Epithelial cell of alveolus of lung (primary cell): Measurements from ENCODE around the gene STUB1. TPM values are rescaled to one million over a fixed set of nuclear protein-coding genes. Genes with fewer than 3 reads are reported as not detected.

Experiments used
- total RNA-seq: library from RNA; depleted of rRNA; stranded (reverse); fragments of >200 nt; gene quantifications from 2 replicates; pipeline ENCODE4 v1.2.1, GENCODE V29; 2015

Gene STUB1
- total RNA-seq, 1 donor from 2014 or later = 150 TPM

Other genes starting within 250 kb of the STUB1 start
- 37.4 and 47.7 TPM in 2 replicates for gene CAPN15, start 152.7 kb upstream of the STUB1 start, total RNA-seq
- gene PRR35, start 120.0 kb upstream of the STUB1 start, total RNA-seq = not detected in 2 replicates
- gene NHLRC4, start 113.4 kb upstream of the STUB1 start, total RNA-seq = 2.2 and 13.1 TPM in 2 replicates
- gene PIGQ, start 110.4 kb upstream of the STUB1 start, total RNA-seq = 38.7 and 40.2 TPM in 2 replicates
- gene RAB40C, start 90.3 kb upstream of the STUB1 start, total RNA-seq = 14.5 and 15.1 TPM in 2 replicates
- 0.13 and 2.6 TPM in 2 replicates for gene WFIKKN1, start 49.4 kb upstream of the STUB1 start, total RNA-seq
- 169 and 173 TPM in 2 replicates for gene METTL26, start 44.1 kb upstream of the STUB1 start, total RNA-seq
- gene MCRIP2, start 38.6 kb upstream of the STUB1 start, total RNA-seq = 10.8 and 20.2 TPM in 2 replicates
- 7.1 and 19.2 TPM in 2 replicates for gene WDR90, start 31.0 kb upstream of the STUB1 start, total RNA-seq
- 41.0 and 52.7 TPM in 2 replicates for gene RHOT2, start 12.3 kb upstream of the STUB1 start, total RNA-seq
- 0.78 and 2.1 TPM in 2 replicates for gene RHBDL1, start 4.7 kb upstream of the STUB1 start, total RNA-seq
- 65.6 and 101 TPM in 2 replicates for gene JMJD8, start 3.9 kb downstream of the STUB1 start, total RNA-seq
- gene WDR24, start 10.0 kb downstream of the STUB1 start, total RNA-seq = 9.4 and 21.4 TPM in 2 replicates
- gene FBXL16, start 25.4 kb downstream of the STUB1 start, total RNA-seq = 0.08 and 0.91 TPM in 2 replicates
- gene METRN, start 34.7 kb downstream of the STUB1 start, total RNA-seq = 34.3 and 76.0 TPM in 2 replicates
- 41.8 TPM in 2 replicates for gene ANTKMT, start 40.7 kb downstream of the STUB1 start, total RNA-seq
- gene CCDC78, start 46.0 kb downstream of the STUB1 start, total RNA-seq = 4.8 TPM in 1 of 2 replicates, not detected in the other
- 10.6 and 14.7 TPM in 2 replicates for gene HAGHL, start 46.7 kb downstream of the STUB1 start, total RNA-seq
- 24.6 and 26.3 TPM in 2 replicates for gene CIAO3, start 60.6 kb downstream of the STUB1 start, total RNA-seq
- gene MSLN, start 80.3 kb downstream of the STUB1 start, total RNA-seq = 0.13 TPM in 1 of 2 replicates, not detected in the other
- 26.4 and 30.3 TPM in 2 replicates for gene RPUSD1, start 108.0 kb downstream of the STUB1 start, total RNA-seq
- 5.9 and 18.2 TPM in 2 replicates for gene CHTF18, start 108.2 kb downstream of the STUB1 start, total RNA-seq
- not detected in 2 replicates for gene GNG13, start 120.3 kb downstream of the STUB1 start, total RNA-seq